MM.1S (cell line): ENCODE results near the gene CSHL1.
A peak's percentile ranks its signal among the peaks of the same experiment; 100 is the strongest.

Source experiments
- DNase-seq: peaks from one replicate; pipeline ENCODE4 v3.0.0-alpha.2; 2015
- H2AFZ ChIP-seq: fragments of 300-600 bp; sonication (generic); 2 replicates; pipeline ENCODE4 v1.6.0; 2016; ENCODE audit warnings: antibody characterized with exemption, low read length
- H3F3A ChIP-seq: fragments of 300-600 bp; sonication (generic); 2 replicates; pipeline ENCODE4 v1.6.1; 2016; ENCODE audit warnings: mild to moderate bottlenecking, antibody characterized with exemption, low read length, moderate library complexity, mixed read lengths; ENCODE audit not compliant: insufficient read depth
- H3K27ac ChIP-seq: fragments of 300-600 bp; sonication (generic); 2 replicates; pipeline ENCODE4 v1.5.1; 2016; ENCODE audit warnings: mild to moderate bottlenecking, low read length
- H3K27me3 ChIP-seq: fragments of 300-600 bp; sonication (generic); replicated peaks from 2 replicates; pipeline ENCODE4 v1.6.0; 2016; ENCODE audit warnings: low read length; ENCODE audit not compliant: insufficient read depth
- H3K36me3 ChIP-seq: fragments of 300-600 bp; sonication (generic); replicated peaks from 2 replicates; pipeline ENCODE4 v1.6.1; 2016; ENCODE audit warnings: mild to moderate bottlenecking, low read length, mixed read lengths; ENCODE audit not compliant: insufficient read depth
- H3K4me1 ChIP-seq: fragments of 300-600 bp; sonication (generic); 2 replicates; pipeline ENCODE4 v1.6.1; 2016; ENCODE audit warnings: low read length, mixed read lengths
- H3K4me2 ChIP-seq: fragments of 300-600 bp; sonication (generic); 2 replicates; pipeline ENCODE4 v1.6.0; 2016; ENCODE audit warnings: low read depth, low read length
- H3K4me3 ChIP-seq: fragments of 300-600 bp; sonication (generic); 2 replicates; pipeline ENCODE4 v1.5.1; 2016; ENCODE audit warnings: low read length, mixed read lengths
- H3K79me2 ChIP-seq: fragments of 300-600 bp; sonication (generic); 2 replicates; pipeline ENCODE4 v1.6.1; 2016; ENCODE audit warnings: mixed run types, low read length, mixed read lengths
- H3K9ac ChIP-seq: fragments of 300-600 bp; sonication (generic); 2 replicates; pipeline ENCODE4 v1.6.1; 2016; ENCODE audit warnings: low read length, mixed read lengths
- H3K9me2 ChIP-seq: fragments of 300-600 bp; sonication (generic); replicated peaks from 2 replicates; pipeline ENCODE4 v1.6.1; 2016; ENCODE audit warnings: mild to moderate bottlenecking, low read length, mixed read lengths; ENCODE audit not compliant: insufficient read depth
- H3K9me3 ChIP-seq: fragments of 300-600 bp; sonication (generic); replicated peaks from 2 replicates; pipeline ENCODE4 v1.6.1; 2016; ENCODE audit warnings: mild to moderate bottlenecking, low read length, mixed read lengths; ENCODE audit not compliant: insufficient read depth
- H4K20me1 ChIP-seq: fragments of 300-600 bp; sonication (generic); 2 replicates; pipeline ENCODE4 v1.6.1; 2016; ENCODE audit warnings: mild to moderate bottlenecking, low read length, moderate library complexity, mixed read lengths; ENCODE audit not compliant: insufficient read depth
- CTCF ChIP-seq: fragments of 300-600 bp; sonication (generic); IDR thresholded peaks from 2 replicates; pipeline ENCODE4 v1.5.1; 2016; ENCODE audit warnings: antibody characterized with exemption, low read length, mixed read lengths
- EZH2 ChIP-seq: fragments of 300-600 bp; sonication (generic); optimal IDR thresholded peaks from 2 replicates; pipeline ENCODE3; 2017; ENCODE audit warnings: low read depth, mild to moderate bottlenecking, antibody characterized with exemption, low read length, mixed read lengths
- EZH2phosphoT487 ChIP-seq: fragments of 300-600 bp; sonication (generic); IDR thresholded peaks from 2 replicates; pipeline ENCODE4 v1.6.1; 2018; ENCODE audit warnings: antibody characterized with exemption, low read length

Gene CSHL1

GRCh38 chr17:63954402-63955063, 43.5 kb upstream of the CSHL1 start:
- H3F3A ChIP-seq, result no peaks in the 10 kb centered on the region
- peak; percentile 36 for DNase-seq
- no peak for TF ChIP-seq EZH2phosphoT487
- no peak for TF ChIP-seq CTCF
- no peak for TF ChIP-seq EZH2
- 0 out of 2 replicates have a peak overlapping the region, but pooled peaks have one; percentile 40 for H2AFZ ChIP-seq
- H3K4me3 ChIP-seq, result no peak overlapping the region
- no peak overlapping the region for H3K9ac ChIP-seq
- no peaks in the 10 kb centered on the region for H3K9me2 ChIP-seq
- no peaks in the 10 kb centered on the region for H3K79me2 ChIP-seq
- H3K4me1 ChIP-seq, result peaks cover 5% of the 10 kb centered on the region
- no peak overlapping the region for H3K27ac ChIP-seq
- no peaks in the 10 kb centered on the region for H3K36me3 ChIP-seq
- no peaks in the 10 kb centered on the region for H3K9me3 ChIP-seq
- H3K27me3 ChIP-seq, result no peaks in the 10 kb centered on the region; the same call in 1 of the 2 replicates
- H4K20me1 ChIP-seq, result no peaks in the 10 kb centered on the region
- no peak overlapping the region for H3K4me2 ChIP-seq

DNA sequence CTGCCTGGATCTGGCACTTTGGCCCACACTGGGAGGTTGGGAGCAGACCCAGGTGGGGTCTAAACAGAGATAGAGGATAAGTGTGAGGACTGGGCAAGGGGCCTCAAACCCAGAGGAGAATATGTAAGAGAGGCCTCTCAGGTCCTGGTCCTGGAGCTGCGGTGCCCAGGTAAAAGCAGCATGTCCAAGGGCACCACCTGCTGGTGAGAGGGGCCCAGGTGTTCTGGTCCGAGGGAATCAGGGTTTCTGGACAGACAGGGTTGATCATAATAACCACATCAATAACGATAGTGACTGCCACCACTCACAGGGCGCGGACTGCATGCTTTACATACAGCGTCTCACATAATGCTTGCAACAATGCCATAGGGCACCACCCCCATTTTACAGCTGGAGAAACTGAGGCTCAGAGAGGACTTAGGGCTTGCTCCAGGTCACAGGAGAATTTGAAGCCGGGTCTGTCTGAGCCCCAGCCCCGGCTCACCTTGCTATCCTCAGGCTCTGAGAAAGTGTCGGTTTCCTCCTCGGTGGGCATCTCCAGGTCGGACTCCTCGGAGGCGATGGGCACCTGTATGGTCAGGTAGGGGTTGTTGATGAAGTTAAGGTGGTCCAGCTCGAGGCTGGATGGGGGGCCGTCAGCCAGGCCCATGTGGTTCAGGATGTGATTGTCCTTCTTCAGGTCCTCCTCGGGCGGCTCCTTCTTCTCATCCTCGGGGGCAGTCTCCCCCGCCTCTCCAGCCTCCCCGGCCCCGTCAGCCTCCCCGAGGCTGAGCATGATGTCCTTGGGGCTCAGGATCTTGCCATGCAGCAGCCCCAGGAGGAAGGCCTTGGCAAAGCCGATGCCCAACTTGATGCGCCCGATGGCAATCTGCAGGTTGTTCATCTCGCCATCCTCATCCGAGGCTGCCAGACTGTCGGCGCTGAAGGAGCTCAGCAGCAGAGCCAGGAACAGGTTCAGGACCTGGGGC, 40.2 kb upstream of the CSHL1 start:
- no peak overlapping the region for H3K27ac ChIP-seq
- no peaks in the 10 kb centered on the region for H3K36me3 ChIP-seq
- H3K4me3 ChIP-seq, result no peak overlapping the region
- H3K27me3 ChIP-seq, result no peaks in the 10 kb centered on the region; the same call in 1 of the 2 replicates
- H3K9me3 ChIP-seq, result no peaks in the 10 kb centered on the region
- TF ChIP-seq EZH2phosphoT487 (no peak), CTCF (peak; percentile 82)
- H3F3A ChIP-seq, result no peaks in the 10 kb centered on the region
- H2AFZ ChIP-seq, result no peak overlapping the region
- no peaks in the 10 kb centered on the region for H3K79me2 ChIP-seq
- no peaks in the 10 kb centered on the region for H4K20me1 ChIP-seq
- H3K4me2 ChIP-seq, result no peak overlapping the region
- H3K9me2 ChIP-seq, result no peaks in the 10 kb centered on the region
- H3K9ac ChIP-seq, result no peak overlapping the region
- peak; percentile 74 for DNase-seq
- H3K4me1 ChIP-seq, result peaks cover 7% of the 10 kb centered on the region

DNA sequence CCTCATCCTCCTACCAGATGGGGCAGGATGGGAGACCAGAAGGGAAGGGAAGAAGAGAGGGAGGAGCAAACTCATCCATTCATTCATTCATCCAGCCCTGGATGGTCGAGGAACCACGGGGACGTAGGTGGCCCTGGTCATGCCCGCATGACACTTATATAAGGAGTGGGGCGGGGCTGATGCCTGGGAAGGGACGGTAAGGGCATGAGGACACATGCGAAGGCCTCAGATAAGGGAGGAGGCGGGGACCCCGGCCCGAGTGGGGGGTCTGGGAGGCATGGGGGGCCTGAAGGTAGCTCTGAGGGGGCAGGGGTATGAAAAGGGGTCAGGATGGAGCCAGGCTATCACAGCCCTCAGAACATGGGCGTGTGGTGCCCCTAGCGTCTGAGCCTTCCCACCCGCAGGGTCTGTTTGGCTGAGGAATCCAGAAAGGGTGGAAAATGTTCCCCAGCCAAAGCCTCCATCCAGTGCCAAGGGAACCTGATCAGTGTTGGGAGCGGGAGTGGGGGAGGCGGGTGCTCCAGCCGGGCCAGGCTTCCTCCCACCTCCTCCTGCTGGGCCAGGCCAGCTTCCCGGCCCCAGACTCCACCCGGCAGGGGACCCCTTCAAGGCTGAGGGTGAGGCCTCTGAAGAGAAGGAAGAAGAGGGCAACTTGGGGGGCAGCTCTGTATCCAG, 38.7 kb upstream of the CSHL1 start:
- TF ChIP-seq EZH2, result no peak
- TF ChIP-seq CTCF, result no peak
- TF ChIP-seq EZH2phosphoT487, result no peak
- Histone ChIP-seq H3K36me3 (no peaks in the 10 kb centered on the region), H4K20me1 (no peaks in the 10 kb centered on the region), H3K9me3 (no peaks in the 10 kb centered on the region), H3K4me3 (no peak overlapping the region), H3K27ac (no peak overlapping the region), H3K4me1 (peaks cover 7% of the 10 kb centered on the region), H3K4me2 (no peak overlapping the region), H3K9me2 (no peaks in the 10 kb centered on the region), H3F3A (no peaks in the 10 kb centered on the region), H3K79me2 (no peaks in the 10 kb centered on the region), H2AFZ (no peak overlapping the region), H3K27me3 (no peaks in the 10 kb centered on the region; the same call in 1 of the 2 replicates), H3K9ac (no peak overlapping the region)
- DNase-seq, result no peak
